GM18907 (cell line): ENCODE data around the gene SLIT3.

Source experiments
- ATAC-seq: cut with Tn5 transposase; IDR thresholded peaks from one replicate; pipeline ENCODE4 v1.9.1; 2021; ENCODE audit warnings: mild to moderate bottlenecking, moderate library complexity; ENCODE audit not compliant: unreplicated experiment

Gene SLIT3

DNA sequence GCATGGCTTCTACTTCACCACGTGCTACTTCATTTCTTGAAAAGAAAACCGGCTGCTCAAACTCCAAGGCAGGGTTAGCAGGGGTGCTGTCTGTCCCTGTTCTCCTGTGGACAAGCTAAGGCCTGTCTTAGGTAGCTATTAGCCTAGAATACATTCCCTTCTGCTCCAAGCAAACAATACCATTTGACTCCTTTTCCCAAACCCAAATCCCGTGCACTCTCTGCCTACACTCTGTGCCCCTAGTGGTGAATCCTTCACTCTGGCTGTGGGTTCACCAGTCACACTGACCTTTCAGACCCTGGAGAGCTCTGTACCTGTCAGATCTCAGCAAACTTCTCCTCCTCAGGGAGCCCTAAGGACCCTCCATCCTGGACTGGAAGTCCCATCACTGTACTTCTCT lies 211.6 kb downstream of the SLIT3 start:
- ATAC-seq = no peak

DNA sequence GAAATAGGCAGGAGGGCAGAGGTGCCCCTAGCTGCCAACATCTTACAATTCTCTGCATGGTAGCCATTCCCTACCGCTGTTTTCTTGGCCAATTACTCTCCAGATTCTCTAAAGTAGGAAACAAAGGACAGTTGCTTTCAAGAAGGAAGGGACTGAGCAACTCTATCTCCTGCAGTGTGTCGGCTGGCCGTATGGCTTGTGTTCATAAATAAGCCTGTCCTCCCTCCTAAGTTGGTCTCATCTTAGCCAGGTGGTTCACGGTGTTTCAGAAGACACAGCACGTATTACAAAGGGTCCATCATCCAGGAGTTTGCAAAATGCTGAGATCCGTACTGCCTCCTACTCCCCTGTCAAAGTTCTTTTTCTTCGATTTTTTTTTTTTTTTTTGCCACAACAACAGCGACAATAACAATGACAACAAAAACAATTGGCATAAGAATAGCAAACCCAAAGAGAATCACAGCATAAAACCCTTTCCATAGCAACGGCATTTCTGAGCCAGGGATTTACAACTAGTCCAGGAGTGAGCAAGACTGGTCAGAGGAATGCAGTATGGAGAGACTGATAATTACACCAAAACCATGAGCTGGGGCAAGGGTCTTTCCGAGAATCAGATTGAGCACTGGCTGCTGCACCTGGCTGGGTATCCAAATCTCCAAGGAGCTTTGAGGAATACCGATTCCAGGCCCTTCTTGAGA lies 212.8 kb downstream of the SLIT3 start:
- ATAC-seq = no peak

GRCh38 chr5:169085636-169086035 lies 215.3 kb downstream of the SLIT3 start:
- no peak for ATAC-seq

- no peak for ATAC-seq
Observed at GRCh38 chr5:169085212-169085611, 215.7 kb downstream of the SLIT3 start.

- ATAC-seq = no peak
Observed at GRCh38 chr5:169084775-169085174, 216.2 kb downstream of the SLIT3 start.

DNA sequence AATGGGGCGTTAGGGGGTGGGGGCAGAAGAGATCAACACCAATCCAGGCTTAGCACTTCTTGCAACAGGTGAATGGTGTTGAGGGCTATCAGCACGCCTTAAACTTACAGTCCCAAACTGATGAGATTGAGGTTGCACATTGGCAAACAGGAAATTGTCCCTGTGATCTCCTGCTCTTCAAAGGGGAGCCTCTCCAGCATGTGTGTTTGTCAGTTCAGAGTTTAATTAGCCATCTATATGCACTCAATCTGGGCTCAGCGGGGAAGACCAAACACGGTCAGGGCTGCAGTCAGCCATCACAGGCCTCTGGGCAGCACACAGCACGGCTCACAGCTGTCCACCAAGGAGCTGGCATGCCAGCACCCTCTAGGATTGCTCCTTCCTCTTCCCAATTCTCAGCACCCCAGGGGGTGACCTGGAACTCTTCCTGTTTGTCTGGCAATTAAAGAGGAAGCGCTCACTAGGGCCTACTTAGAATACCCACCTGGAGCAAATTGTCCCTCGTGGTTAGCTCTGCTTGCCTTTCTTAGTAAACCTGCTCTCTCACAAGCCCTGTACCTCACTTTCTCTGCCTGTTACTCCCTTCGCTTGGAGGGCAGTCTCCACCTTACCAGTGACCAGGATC lies 217.4 kb downstream of the SLIT3 start:
- no peak for ATAC-seq

DNA sequence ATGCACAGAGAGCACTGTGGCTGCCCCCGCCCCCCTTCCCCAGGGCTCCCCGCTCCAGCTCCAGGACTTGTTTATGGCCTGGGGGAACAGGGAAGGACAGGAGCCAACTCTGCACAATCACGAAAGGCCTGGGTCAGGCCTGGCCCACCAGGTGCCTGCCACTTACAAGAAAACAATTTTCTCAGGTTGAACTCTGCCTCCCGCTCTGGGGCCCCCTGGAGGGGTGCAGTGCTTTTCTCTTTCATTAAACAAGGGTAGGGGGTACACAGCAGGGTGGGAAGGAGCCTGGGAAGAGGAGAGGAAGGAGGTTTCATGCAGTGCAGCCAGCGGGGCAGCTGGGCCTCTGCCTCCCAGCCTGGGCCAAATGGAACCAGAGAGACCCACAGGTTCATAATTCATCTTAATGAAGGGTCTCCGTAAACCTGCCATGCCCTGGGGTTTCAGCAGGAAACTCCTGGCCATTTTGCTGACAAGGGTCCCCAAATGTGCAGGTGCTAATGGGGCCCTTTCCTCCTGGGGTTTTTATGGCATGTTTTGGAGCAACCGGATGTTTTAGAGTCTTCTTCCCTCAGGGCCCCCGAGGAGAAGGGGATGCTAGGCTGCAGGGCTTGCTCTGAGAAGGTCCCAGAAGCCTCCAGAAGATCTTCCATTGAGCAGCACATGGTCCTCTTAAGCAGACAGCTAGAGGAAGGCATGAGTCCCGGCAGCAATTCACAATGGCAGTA lies 219.8 kb downstream of the SLIT3 start:
- ATAC-seq = no peak

DNA sequence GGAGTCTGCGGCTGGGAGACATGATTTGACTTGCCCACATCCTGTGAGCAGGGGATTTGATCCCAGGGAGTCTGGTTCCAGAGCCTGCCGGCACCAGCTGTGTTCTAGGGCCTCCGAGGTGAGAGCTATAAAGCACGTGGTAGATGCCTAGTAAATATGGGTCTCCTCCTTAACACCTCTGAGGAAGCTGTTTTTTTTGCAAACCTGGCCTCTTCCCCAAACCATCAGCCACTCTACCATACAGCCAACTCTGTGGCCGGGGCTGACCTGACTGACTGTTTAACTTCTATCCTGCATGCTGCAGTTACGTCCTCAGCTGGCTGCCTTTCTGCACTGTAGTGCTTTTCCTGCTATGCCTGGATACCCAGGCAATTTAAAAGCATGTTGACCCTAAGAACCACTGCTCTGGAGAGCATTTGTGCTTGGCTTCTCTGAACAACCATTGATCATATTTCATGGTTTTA lies 220.5 kb downstream of the SLIT3 start:
- ATAC-seq = no peak

- no peak for ATAC-seq
Observed at GRCh38 chr5:169079697-169080096, 221.2 kb downstream of the SLIT3 start.

GRCh38 chr5:169074839-169075238 lies 226.1 kb downstream of the SLIT3 start:
- no peak for ATAC-seq

- no peak for ATAC-seq
Observed at GRCh38 chr5:169072233-169072632, 228.7 kb downstream of the SLIT3 start.

DNA sequence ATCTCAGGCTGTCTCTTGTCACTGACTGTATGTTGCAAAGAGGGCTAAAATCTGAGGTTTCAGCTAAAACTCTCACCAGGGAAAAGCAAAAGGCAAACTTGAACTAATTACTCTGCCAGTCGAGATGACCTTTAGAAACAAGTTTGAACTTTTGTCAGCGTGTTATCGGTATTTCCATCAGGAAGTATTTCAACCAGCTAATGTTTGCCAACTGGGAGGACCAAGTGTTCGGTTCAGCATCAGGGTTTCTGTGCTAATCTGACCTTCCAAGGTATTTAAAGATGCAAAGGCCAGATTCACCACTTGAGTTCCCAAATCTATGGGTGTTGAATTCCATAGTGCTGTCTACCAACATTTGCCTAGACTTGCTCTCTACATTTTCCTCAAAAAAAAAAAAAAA lies 230.5 kb downstream of the SLIT3 start:
- no peak for ATAC-seq

DNA sequence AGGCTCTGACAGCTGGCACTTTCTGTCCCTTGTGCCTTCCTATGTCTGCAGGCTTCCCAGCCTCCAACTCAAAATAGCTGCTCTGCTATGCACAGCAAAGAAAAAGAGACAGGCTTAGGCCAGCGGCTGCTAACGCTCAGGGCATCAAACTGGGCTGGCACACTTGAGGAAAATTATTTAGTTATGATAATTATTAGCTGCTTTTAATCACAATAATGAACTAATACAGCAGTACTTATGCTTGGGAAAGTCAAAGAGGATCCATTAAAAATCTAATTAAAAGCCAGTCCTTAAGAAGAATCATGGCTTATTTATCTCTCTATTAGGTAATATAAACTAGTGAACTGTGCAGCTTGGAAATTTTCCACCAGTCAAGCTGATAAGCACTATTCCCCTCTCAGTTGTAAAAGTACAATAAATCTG lies 233.2 kb downstream of the SLIT3 start:
- no peak for ATAC-seq

- no peak for ATAC-seq
Observed at GRCh38 chr5:169065400-169065799, 235.5 kb downstream of the SLIT3 start.

DNA sequence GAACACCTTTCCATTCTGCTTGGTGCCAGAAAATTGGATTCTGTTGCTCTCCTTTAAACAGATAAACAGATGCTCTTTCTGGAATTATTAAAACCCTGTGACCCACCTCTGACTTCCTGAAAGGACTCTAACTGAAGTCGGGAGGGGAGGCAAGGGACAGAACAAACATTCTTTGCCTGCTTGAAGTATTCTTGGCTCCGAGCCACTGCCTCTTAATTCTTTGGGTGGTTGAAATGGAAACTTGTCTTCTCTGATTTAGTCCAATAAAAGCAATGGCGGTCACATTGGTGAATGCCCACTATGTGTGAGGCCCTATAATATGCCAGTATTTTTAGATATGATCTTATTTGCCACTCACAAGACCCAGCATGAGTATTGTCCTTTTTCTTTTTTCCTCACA lies 236.8 kb downstream of the SLIT3 start:
- ATAC-seq = no peak

DNA sequence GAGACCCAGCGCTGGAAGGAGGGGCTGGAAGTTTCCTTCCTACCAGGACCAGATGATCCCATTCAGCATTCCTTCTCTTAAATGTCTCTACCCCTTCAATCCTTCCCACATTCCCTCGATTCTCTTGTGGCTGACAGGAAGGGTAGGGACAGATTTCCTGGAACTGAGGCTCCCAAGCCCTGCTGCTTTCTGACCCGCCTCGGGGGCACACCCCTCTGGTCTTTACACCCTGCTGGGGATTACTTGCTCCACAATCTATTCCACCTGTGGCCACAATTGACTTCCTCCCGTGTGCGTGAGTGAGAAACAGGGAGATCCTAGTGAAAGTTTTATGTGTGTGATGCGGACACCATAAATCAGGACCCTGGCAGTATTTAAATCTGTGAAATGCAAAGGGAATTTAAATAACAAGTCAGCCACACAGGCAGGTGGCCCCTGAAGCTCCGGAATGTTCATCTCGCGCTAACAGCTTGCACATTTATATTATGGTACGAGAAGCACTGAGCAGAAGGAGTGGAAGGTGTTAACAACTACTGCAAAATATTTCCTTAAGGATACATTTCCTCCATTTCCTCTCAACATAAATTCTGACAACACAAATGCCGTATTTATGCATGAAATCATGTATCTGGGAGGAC lies 237.5 kb downstream of the SLIT3 start:
- no peak for ATAC-seq

GRCh38 chr5:169062690-169063089 lies 238.2 kb downstream of the SLIT3 start:
- ATAC-seq = no peak

DNA sequence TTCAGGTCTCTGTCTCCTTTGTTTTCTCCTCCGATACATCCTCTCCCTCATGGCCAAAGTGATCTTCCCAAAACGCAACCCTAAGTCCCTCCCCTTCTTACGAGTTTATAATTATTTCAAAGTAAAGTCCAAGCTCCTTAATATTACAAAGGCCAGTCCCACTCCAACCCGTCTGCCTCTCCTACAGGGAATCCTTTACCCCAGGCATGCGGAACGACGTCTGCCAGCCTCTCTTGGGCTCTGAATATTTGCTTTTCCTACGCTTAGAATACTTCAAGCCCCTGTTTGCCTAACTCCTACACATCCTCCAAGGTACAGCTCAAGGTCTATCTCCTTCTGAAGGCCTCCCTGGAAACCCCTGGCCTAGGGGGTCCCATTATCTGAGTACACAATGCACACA lies 246.4 kb downstream of the SLIT3 start:
- ATAC-seq = no peak

GRCh38 chr5:169052207-169052606 lies 248.7 kb downstream of the SLIT3 start:
- ATAC-seq = no peak

DNA sequence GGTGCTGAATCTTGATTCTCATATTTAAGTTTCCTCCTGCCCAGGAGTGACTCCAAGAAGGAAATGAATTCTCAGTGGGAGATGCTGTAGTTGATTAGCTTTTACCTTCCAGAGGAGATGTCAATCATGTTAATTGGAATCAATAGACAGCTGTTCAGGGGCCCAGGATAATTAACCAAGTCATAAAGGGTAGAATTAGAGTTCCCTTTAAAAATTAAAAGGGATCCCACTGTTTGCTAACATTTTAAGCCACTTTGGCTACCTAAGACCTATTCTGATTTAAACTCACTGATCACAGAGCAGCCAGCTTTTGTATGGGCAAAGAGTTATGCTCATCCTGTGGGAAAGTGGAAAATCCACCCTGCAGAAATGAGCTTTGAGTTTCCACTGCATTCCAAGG lies 249.6 kb downstream of the SLIT3 start:
- ATAC-seq = no peak

DNA sequence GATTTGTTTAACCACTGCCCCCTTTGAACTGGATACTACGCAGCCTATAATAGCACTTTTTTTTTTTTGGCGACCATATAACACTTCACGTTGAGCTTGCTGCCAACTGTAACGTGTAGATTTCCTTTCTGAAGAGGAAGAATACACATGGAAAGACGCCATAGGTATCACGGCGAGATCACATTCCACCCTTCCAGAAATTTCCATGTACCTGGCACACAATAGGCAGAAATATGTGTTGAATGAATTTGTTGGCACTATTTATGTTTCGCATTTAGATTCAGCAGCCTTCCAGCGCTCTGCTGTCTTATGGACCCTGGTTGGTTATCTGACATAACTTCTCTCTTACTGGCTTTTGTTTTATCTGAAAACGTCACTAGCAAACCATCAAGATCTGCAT lies 250.3 kb downstream of the SLIT3 start:
- no peak for ATAC-seq

DNA sequence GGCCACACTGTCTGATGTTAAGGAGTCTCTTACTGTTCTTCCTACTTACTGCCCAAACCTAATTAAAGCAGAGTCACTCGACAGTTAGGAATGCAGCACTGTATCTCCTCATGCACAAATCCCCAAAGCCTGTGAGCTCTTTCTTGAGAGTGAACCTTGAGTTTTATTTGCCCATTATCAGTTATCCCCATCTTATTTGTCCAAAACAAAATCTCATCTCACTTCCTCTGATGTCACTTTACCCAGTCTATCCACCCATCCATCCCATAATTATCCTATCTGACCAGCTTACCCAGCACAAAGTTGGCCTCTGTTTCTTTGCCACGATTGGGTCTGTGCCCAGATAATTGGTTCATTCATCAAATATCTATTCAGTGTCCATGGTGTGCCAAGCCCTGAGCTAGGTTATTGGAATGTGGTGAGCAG lies 250.8 kb downstream of the SLIT3 start:
- no peak for ATAC-seq
